IPS-NIHi11 (cell line): ENCODE measurements around the gene ANP32B.

Source experiments
- DNase-seq: peaks from one replicate; pipeline ENCODE4 v3.0.0; 2012; ENCODE audit warnings: mixed read lengths, low spot score

ANP32B gene

GRCh38 chr9:98024702-98025101 is 41.6 kb downstream of the ANP32B start:
- no peak for DNase-seq

- DNase-seq: no peak
These were observed 48.0 kb downstream of the ANP32B start for GRCh38 chr9:98031169-98031568.

GRCh38 chr9:98031935-98032334 is 48.8 kb downstream of the ANP32B start:
- no peak for DNase-seq

- DNase-seq: peak; percentile 82
These were observed 51.7 kb downstream of the ANP32B start for GRCh38 chr9:98034593-98035546.

GRCh38 chr9:98037357-98037756 is 54.2 kb downstream of the ANP32B start:
- no peak for DNase-seq

- DNase-seq: no peak
These were observed 55.8 kb downstream of the ANP32B start for GRCh38 chr9:98038958-98039357.

GRCh38 chr9:98039607-98040017 is 56.5 kb downstream of the ANP32B start:
- no peak for DNase-seq

GRCh38 chr9:98040212-98040611 is 57.1 kb downstream of the ANP32B start:
- no peak for DNase-seq

- DNase-seq: no peak
These were observed 60.8 kb downstream of the ANP32B start for GRCh38 chr9:98043915-98044314.

GRCh38 chr9:98045234-98046179 is 62.4 kb downstream of the ANP32B start:
- DNase-seq: no peak

- DNase-seq: no peak
These were observed 63.0 kb downstream of the ANP32B start for GRCh38 chr9:98046180-98046543.

- no peak for DNase-seq
These were observed 63.9 kb downstream of the ANP32B start for GRCh38 chr9:98047002-98047401.

GRCh38 chr9:98049288-98050072 is 66.3 kb downstream of the ANP32B start:
- no peak for DNase-seq

GRCh38 chr9:98050351-98050750 is 67.2 kb downstream of the ANP32B start:
- DNase-seq: no peak

GRCh38 chr9:98054376-98054951 is 71.3 kb downstream of the ANP32B start:
- DNase-seq: no peak

- DNase-seq: peak; percentile 99
These were observed 73.4 kb downstream of the ANP32B start, which contains the start of gene NANS for GRCh38 chr9:98056269-98057137. TSS of gene NANS (plus strand) at chr9:98056732. CDS start at chr9:98056809, 77 bp downstream.

GRCh38 chr9:98057138-98057799 is 74.1 kb downstream of the ANP32B start:
- DNase-seq: no peak

GRCh38 chr9:98062161-98062560 is 79.0 kb downstream of the ANP32B start:
- DNase-seq: no peak

GRCh38 chr9:98064623-98065392 is 81.7 kb downstream of the ANP32B start:
- no peak for DNase-seq
